Liver (tissue), 9 donors: ENCODE results near the gene THEMIS2. TPM values are rescaled to one million over a fixed set of nuclear protein-coding genes. Genes with fewer than 3 reads are reported as not detected.

Experiments used
- DNase-seq: peaks from one replicate; pipeline ENCODE4 v3.0.0-alpha.2; 2017; ENCODE audit warnings: low spot score
- H3K27ac ChIP-seq, 2 donors: one replicate each; pipeline ENCODE4 v1.7.0; 2013; ENCODE audit warnings: inconsistent platforms in 2 of 2, low read length in 2 of 2, control low read depth in 1 of 2, low read depth in 1 of 2, mild to moderate bottlenecking in 1 of 2
- H3K27me3 ChIP-seq, 4 donors: one replicate each; pipeline versions ENCODE4 v1.6.1 to v1.7.0; 2013; ENCODE audit warnings: low read length in 3 of 4, inconsistent platforms in 1 of 4, mild to moderate bottlenecking in 1 of 4, moderate library complexity in 1 of 4; ENCODE audit not compliant: control insufficient read depth in 4 of 4, insufficient read depth in 4 of 4
- H3K36me3 ChIP-seq, 4 donors: one replicate each; pipeline versions ENCODE4 v1.6.1 to v1.7.0; 2013; ENCODE audit warnings: low read length in 3 of 4, mild to moderate bottlenecking in 3 of 4, low read depth in 1 of 4, moderate library complexity in 1 of 4; ENCODE audit not compliant: control insufficient read depth in 4 of 4, insufficient read depth in 3 of 4
- H3K4me1 ChIP-seq, 4 donors: one replicate each; pipeline versions ENCODE4 v1.6.1 to v1.7.0; 2013; ENCODE audit warnings: low read length in 3 of 4, mild to moderate bottlenecking in 3 of 4, moderate library complexity in 1 of 4; ENCODE audit not compliant: control insufficient read depth in 4 of 4, insufficient read depth in 4 of 4
- H3K4me3 ChIP-seq, 3 donors: one replicate each; pipeline versions ENCODE4 v1.6.1 to v1.7.0; 2013; ENCODE audit warnings: low read length in 3 of 3, control low read depth in 1 of 3, low read depth in 1 of 3, mild to moderate bottlenecking in 1 of 3
- H3K9ac ChIP-seq, 2 donors: one replicate each; pipeline ENCODE4 v1.7.0; 2013; ENCODE audit warnings: low read length in 2 of 2, mild to moderate bottlenecking in 2 of 2, moderate library complexity in 2 of 2, control low read depth in 1 of 2, low read depth in 1 of 2
- H3K9me3 ChIP-seq, 4 donors: one replicate each; pipeline versions ENCODE4 v1.6.1 to v1.7.0; 2013; ENCODE audit warnings: low read length in 3 of 4; ENCODE audit not compliant: control insufficient read depth in 4 of 4
- EGR1 ChIP-seq, 2 donors: IDR thresholded peaks; 2 replicates each; pipeline ENCODE4 v1.6.1; 2016 to 2018; ENCODE audit warnings: antibody characterized with exemption in 2 of 2, low read depth in 2 of 2
- FOXA1 ChIP-seq: IDR thresholded peaks from 2 replicates; pipeline ENCODE4 v1.6.1; 2016; ENCODE audit warnings: antibody characterized with exemption
- FOXA2 ChIP-seq: IDR thresholded peaks from 2 replicates; pipeline ENCODE4 v1.6.1; 2016; ENCODE audit warnings: antibody characterized with exemption
- GABPA ChIP-seq, 2 donors: IDR thresholded peaks in 1 of 2; conservative IDR thresholded peaks in 1 of 2; 2 replicates each; pipeline ENCODE4 v1.6.1; 2016; ENCODE audit warnings: antibody characterized with exemption in 2 of 2, mild to moderate bottlenecking in 1 of 2, moderate library complexity in 1 of 2
- HNF4A ChIP-seq, 2 donors: conservative IDR thresholded peaks; 2 replicates each; pipeline ENCODE4 v1.6.1; 2016; ENCODE audit warnings: antibody characterized with exemption in 2 of 2, mild to moderate bottlenecking in 2 of 2
- HNF4G ChIP-seq: IDR thresholded peaks from 2 replicates; pipeline ENCODE4 v1.6.1; 2016; ENCODE audit warnings: antibody characterized with exemption
- JUND ChIP-seq, 2 donors: IDR thresholded peaks; 2 replicates each; pipeline ENCODE4 v1.6.1; 2016; ENCODE audit warnings: antibody characterized with exemption in 2 of 2
- NR2F2 ChIP-seq: IDR thresholded peaks from 2 replicates; pipeline ENCODE4 v1.6.1; 2016; ENCODE audit warnings: antibody characterized with exemption
- RAD21 ChIP-seq, 2 donors: IDR thresholded peaks; 2 replicates each; pipeline ENCODE4 v1.6.1; 2016; ENCODE audit warnings: antibody characterized with exemption in 2 of 2, mild to moderate bottlenecking in 2 of 2
- RXRA ChIP-seq, 2 donors: IDR thresholded peaks; 2 replicates each; pipeline ENCODE4 v1.6.1; 2017 to 2018; ENCODE audit warnings: antibody characterized with exemption in 2 of 2, mild to moderate bottlenecking in 1 of 2
- TAF1 ChIP-seq: conservative IDR thresholded peaks from 2 replicates; pipeline ENCODE4 v1.6.1; 2016; ENCODE audit warnings: antibody characterized with exemption, mild to moderate bottlenecking
- YY1 ChIP-seq: IDR thresholded peaks from 2 replicates; pipeline ENCODE4 v1.6.1; 2016; ENCODE audit warnings: antibody characterized with exemption, mild to moderate bottlenecking
- WGBS: extraction: QIAGEN DNeasy Blood & Tissue Kit; methylation state at CpG from one replicate; pipeline ENCODE4 v1.1.7; 2013; 5-methylcytosine and 5-hydroxymethylcytosine counted together
- polyA plus RNA-seq, 2 donors: library from polyadenylated mRNA; stranded (reverse) in 1 of 2; unstranded in 1 of 2; fragments of 200-250 nt in 1 of 2; fragments of >200 nt in 1 of 2; fragmentation: Nextera tagmentation in 1 of 2; extraction: Ambion mirVana in 1 of 2; gene quantifications; one replicate each; pipeline versions ENCODE4 v1.2.1 to v1.2.3, GENCODE V29; 2013 to 2015
- total RNA-seq, 2 donors: library from RNA; depleted of rRNA; stranded (reverse); fragments of >200 nt; gene quantifications; one replicate each; pipeline ENCODE4 v1.2.3, GENCODE V29; 2014
- TF ChIP-seq, protein P1 (sequence below): IDR thresholded peaks from 2 replicates; pipeline ENCODE4 v1.6.1; 2016; ENCODE audit warnings: antibody characterized with exemption
- TF ChIP-seq, protein P2 (sequence below): IDR thresholded peaks from 2 replicates; pipeline ENCODE4 v1.6.1; 2016; ENCODE audit warnings: antibody characterized with exemption
- TF ChIP-seq, protein P3 (sequence below): IDR thresholded peaks from 2 replicates; pipeline ENCODE4 v1.6.1; 2016; ENCODE audit warnings: antibody characterized with exemption
- TF ChIP-seq, protein P4 (sequence below): IDR thresholded peaks from 2 replicates; pipeline ENCODE4 v1.6.1; 2016; ENCODE audit warnings: antibody characterized with exemption, mild to moderate bottlenecking
- donor health status: healthy.
- donor health status: healthy.
- donor health status: healthy.
- donor health status: healthy.
- donor health status: healthy.

Gene THEMIS2
- total and polyA plus RNA-seq, 4 donors = 4.9 to 17.7 (median 10.7) TPM

DNA sequence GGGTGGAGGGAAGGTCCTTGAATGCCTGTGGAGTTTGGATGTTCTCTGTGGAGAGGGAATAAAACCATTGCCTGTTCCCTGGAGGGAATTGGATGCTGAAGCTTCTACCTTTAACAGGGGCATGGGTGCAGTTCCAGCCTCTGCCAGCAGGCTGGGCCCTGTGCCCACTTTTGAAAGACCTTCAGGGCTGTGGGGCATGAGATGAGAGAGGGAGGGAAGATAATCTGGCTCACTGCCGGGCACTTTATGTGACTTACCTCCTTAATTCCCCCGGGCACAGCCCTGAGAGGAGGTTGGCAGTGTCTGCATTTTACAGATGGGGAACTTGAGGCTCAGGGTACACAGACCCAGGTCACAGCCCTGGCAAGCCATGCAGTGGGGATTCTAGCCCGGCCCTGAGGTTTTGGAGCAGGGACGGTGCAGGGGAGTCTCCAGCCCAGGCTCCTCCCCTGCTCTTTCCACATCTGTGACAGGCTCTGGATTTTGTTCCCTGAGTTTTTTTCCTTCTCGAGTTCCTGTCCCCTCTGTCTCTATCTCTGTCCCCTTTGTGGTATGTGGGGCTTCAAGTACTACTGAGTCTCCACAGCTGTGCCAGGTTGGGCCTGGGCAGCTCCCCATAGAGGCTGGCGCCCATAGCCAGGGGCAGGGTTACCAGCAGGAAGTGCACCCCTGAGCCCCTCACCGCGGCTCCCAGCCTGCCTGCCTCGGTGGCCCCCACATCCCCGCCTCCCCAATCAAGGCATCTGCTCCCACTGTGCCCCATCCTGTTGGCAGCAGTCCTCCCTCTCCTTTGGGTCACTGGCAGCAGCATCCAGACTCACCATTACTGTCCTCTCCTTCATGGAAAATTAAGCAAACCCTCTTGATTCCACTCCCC lies 14.0 kb upstream of the THEMIS2 start (continued):
- TF ChIP-seq, protein P1, sequence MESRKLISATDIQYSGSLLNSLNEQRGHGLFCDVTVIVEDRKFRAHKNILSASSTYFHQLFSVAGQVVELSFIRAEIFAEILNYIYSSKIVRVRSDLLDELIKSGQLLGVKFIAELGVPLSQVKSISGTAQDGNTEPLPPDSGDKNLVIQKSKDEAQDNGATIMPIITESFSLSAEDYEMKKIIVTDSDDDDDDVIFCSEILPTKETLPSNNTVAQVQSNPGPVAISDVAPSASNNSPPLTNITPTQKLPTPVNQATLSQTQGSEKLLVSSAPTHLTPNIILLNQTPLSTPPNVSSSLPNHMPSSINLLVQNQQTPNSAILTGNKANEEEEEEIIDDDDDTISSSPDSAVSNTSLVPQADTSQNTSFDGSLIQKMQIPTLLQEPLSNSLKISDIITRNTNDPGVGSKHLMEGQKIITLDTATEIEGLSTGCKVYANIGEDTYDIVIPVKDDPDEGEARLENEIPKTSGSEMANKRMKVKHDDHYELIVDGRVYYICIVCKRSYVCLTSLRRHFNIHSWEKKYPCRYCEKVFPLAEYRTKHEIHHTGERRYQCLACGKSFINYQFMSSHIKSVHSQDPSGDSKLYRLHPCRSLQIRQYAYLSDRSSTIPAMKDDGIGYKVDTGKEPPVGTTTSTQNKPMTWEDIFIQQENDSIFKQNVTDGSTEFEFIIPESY = no peak

DNA sequence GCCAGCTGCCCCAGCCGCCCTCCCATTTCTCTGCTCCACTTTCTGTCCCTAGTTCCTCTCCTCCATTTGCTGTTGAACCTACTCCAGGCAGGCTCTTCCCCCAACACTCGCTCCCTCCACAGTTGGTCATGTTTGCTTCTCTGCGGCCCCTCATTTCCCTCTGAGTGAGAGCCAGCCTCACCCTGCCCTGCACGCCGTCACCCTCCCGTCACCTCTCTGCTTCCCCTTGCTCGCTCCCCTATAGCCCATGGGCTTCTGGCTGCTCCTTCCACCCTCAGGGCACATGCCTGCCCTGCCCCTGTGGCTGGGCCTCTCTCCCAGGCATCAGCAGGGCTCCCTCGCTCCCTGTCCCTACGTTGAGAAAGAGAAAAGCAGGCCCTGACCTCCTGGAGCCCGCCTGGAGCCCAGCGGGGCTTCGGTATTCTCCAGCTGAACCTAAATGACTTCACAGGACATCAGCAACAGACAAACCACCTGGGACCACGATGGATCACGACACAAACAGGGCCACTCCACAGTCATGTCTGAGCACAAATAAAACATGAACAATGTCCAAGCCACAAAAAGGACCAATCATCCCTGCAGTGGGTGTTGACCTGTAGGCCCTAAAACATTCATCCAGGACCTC lies 13.3 kb upstream of the THEMIS2 start:
- TF ChIP-seq, protein P2, sequence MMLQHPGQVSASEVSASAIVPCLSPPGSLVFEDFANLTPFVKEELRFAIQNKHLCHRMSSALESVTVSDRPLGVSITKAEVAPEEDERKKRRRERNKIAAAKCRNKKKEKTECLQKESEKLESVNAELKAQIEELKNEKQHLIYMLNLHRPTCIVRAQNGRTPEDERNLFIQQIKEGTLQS = no peak
- TF ChIP-seq EGR1 (IDR thresholded peaks at IDR 0.05; ENCODE audit: low read depth in 2 of 2) = no peak
- TF ChIP-seq NR2F2 = no peak
- TF ChIP-seq, protein P3, sequence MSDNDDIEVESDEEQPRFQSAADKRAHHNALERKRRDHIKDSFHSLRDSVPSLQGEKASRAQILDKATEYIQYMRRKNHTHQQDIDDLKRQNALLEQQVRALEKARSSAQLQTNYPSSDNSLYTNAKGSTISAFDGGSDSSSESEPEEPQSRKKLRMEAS = no peak
- no peak for TF ChIP-seq HNF4A (conservative IDR thresholded peaks at IDR 0.05)
- TF ChIP-seq JUND (IDR thresholded peaks at IDR 0.05) = no peak
- TF ChIP-seq FOXA2 = no peak
- TF ChIP-seq YY1 = no peak
- no peak for TF ChIP-seq FOXA1
- TF ChIP-seq TAF1 = no peak
- no peak for TF ChIP-seq HNF4G
- TF ChIP-seq RXRA (IDR thresholded peaks at IDR 0.05) = no peak
- H3K9me3 ChIP-seq = no peaks in the 10 kb centered on the region
- WGBS = 89% methylated on average over 14 of the region's 14 CpGs
- no peaks in the 10 kb centered on the region for H3K36me3 ChIP-seq
- no peak for DNase-seq
- H3K4me1 ChIP-seq = peaks cover 0 to 4% (median 2%) of the 10 kb centered on the region in 4 donors
- no peaks in the 10 kb centered on the region for H3K27me3 ChIP-seq
- no peak overlapping the region for H3K9ac ChIP-seq
- H3K4me3 ChIP-seq = no peak overlapping the region
- H3K27ac ChIP-seq = no peak overlapping the region

DNA sequence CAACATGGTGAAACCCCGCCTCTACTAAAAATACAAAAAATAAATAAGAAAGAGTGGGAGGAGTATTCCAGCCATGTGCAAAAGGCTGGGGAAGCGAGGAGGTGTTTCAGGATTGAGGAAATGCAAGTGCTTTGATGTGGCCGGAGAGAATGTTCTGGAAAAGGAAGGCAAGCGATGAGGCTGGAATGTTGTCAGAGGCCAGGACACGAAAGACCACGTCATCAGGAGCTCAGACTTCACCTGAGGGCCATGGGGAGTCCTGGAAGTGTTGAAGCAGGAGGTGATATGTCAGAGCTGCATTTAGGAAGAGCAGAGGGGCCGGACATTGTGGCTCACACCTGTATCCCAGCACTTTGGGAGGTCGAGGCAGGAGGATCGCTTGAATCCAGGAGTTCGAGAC lies 10.9 kb upstream of the THEMIS2 start:
- DNase-seq = no peak
- Histone ChIP-seq H3K36me3 (no peaks in the 10 kb centered on the region), H3K4me3 (no peak overlapping the region), H3K27ac (no peak overlapping the region), H3K9ac (no peak overlapping the region), H3K4me1 (peaks cover 0 to 4% (median 2%) of the 10 kb centered on the region in 4 donors), H3K27me3 (no peaks in the 10 kb centered on the region), H3K9me3 (no peaks in the 10 kb centered on the region)
- TF ChIP-seq RXRA (IDR thresholded peaks at IDR 0.05) = no peak
- 95% methylated on average over 10 of the region's 10 CpGs for WGBS

DNA sequence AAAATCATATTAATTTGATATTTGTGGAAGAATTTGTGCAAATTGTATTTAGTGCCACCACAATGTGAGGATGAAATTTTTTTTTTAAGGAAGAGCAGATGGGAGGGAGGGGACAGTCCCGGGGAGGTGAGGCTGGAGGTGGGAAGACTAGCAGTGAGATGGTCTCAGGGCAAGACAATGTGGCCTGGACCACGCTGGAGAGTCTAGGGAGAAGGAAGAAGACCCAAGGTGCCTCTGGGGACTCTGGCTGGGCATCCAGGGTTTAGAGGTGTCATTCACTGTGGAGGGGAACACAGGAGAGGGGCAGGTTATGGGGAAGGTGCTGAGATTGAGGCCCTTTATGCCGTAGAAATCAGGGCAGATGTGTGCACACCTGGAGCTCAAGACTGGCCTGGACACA lies 10.3 kb upstream of the THEMIS2 start:
- Histone ChIP-seq H3K4me3 (no peak overlapping the region), H3K27me3 (no peaks in the 10 kb centered on the region), H3K27ac (no peak overlapping the region), H3K9me3 (no peaks in the 10 kb centered on the region), H3K9ac (no peak overlapping the region), H3K4me1 (peaks cover 0 to 4% (median 2%) of the 10 kb centered on the region in 4 donors), H3K36me3 (no peaks in the 10 kb centered on the region)
- no peak for DNase-seq
- TF ChIP-seq HNF4G = no peak
- TF ChIP-seq RAD21 (IDR thresholded peaks at IDR 0.05) = no peak
- TF ChIP-seq GABPA (IDR thresholded peaks at IDR 0.05 in 1 of 2, conservative IDR thresholded peaks at IDR 0.05 in 1 of 2) = no peak
- no peak for TF ChIP-seq FOXA1
- no peak for TF ChIP-seq HNF4A (conservative IDR thresholded peaks at IDR 0.05)
- TF ChIP-seq, protein P1 = no peak
- TF ChIP-seq JUND (IDR thresholded peaks at IDR 0.05) = no peak
- TF ChIP-seq, protein P4, sequence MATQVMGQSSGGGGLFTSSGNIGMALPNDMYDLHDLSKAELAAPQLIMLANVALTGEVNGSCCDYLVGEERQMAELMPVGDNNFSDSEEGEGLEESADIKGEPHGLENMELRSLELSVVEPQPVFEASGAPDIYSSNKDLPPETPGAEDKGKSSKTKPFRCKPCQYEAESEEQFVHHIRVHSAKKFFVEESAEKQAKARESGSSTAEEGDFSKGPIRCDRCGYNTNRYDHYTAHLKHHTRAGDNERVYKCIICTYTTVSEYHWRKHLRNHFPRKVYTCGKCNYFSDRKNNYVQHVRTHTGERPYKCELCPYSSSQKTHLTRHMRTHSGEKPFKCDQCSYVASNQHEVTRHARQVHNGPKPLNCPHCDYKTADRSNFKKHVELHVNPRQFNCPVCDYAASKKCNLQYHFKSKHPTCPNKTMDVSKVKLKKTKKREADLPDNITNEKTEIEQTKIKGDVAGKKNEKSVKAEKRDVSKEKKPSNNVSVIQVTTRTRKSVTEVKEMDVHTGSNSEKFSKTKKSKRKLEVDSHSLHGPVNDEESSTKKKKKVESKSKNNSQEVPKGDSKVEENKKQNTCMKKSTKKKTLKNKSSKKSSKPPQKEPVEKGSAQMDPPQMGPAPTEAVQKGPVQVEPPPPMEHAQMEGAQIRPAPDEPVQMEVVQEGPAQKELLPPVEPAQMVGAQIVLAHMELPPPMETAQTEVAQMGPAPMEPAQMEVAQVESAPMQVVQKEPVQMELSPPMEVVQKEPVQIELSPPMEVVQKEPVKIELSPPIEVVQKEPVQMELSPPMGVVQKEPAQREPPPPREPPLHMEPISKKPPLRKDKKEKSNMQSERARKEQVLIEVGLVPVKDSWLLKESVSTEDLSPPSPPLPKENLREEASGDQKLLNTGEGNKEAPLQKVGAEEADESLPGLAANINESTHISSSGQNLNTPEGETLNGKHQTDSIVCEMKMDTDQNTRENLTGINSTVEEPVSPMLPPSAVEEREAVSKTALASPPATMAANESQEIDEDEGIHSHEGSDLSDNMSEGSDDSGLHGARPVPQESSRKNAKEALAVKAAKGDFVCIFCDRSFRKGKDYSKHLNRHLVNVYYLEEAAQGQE = no peak
- TF ChIP-seq FOXA2 = no peak
- no peak for TF ChIP-seq YY1
- WGBS = 87% methylated on average over 3 of the region's 3 CpGs
